GM19455 (cell line): ENCODE results near the gene PCIF1.

ENCODE experiments used
- ATAC-seq: cut with Tn5 transposase; IDR thresholded peaks from one replicate; pipeline ENCODE4 v1.9.1; 2021; ENCODE audit not compliant: unreplicated experiment

Gene PCIF1

DNA sequence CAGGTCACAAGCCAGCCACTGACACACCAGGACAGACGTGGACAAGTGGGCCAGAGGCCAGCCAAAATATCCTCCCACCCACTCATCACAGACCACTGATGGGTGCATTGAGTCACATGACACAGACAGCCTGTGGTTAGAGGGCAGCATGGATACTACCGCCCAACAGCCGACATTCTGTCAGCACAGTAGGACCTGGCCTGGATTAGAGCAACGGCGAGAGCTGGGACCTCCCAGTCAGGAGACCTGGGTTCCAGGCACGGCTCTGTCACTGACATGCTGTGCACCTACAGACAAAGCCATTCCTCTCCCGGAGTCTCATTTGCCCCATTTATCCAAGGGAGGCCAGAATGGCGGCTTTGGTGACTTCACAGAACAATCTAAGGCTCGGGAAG lies 29.5 kb downstream of the PCIF1 start:
- ATAC-seq, result no peak

DNA sequence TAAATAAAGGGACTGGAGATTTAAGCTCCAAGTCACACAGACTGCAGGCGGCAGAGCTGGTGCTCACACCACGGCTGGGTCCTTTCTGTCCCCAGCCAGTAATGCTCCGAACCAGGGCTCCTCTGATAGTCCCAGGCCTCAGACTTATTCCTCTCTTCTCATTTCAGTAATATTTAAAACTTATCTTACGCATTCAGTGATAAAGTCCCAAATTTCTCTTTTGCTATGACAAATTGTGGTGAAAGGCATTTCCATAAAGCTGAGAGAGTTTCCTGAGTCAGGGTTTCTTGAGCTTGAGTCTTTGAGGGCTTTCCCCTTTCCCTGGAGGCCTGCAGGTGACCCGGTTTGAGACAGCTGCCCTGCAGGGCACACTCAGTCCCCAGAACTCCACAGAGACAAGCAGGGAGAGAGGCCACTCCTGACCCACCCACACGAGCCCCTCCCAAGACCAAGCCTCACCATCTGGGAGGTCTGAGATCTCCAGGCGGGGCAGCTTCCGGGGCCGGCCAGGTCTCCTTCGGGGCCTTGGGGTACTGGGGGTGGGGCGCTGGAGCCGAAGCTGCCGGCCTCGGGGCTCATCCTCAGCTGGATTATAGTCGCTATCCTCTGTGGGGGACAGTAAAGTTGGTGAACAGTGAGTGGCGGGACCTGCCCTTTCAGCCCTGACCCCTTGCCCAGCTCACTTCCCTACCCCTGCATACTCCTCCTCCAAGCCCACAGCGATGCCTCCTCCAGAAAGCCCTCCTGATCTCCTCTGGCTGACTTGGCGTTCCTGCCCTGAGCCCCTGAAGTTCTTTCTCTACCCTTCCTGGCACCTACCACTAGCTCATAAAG lies 30.9 kb downstream of the PCIF1 start:
- no peak for ATAC-seq

- no peak for ATAC-seq
Measured at GRCh38 chr20:45967551-45968080, 33.1 kb downstream of the PCIF1 start.

- no peak for ATAC-seq
Measured at GRCh38 chr20:45968081-45968671, 33.7 kb downstream of the PCIF1 start.

GRCh38 chr20:45968801-45969711 lies 34.6 kb downstream of the PCIF1 start:
- no peak for ATAC-seq

GRCh38 chr20:45969712-45970634 lies 35.5 kb downstream of the PCIF1 start:
- no peak for ATAC-seq

- peak; percentile 5 for ATAC-seq
Measured at GRCh38 chr20:45970646-45971424, 36.4 kb downstream of the PCIF1 start.

GRCh38 chr20:45971425-45971674 lies 36.9 kb downstream of the PCIF1 start:
- ATAC-seq, result peak; percentile 21

GRCh38 chr20:45971675-45972499 lies 37.4 kb downstream of the PCIF1 start, which contains the start of gene ZNF335:
ZNF335 (minus strand) TSS chr20:45972203; CDS start chr20:45971410, 793 bp downstream.
- ATAC-seq, result peak; percentile 73

DNA sequence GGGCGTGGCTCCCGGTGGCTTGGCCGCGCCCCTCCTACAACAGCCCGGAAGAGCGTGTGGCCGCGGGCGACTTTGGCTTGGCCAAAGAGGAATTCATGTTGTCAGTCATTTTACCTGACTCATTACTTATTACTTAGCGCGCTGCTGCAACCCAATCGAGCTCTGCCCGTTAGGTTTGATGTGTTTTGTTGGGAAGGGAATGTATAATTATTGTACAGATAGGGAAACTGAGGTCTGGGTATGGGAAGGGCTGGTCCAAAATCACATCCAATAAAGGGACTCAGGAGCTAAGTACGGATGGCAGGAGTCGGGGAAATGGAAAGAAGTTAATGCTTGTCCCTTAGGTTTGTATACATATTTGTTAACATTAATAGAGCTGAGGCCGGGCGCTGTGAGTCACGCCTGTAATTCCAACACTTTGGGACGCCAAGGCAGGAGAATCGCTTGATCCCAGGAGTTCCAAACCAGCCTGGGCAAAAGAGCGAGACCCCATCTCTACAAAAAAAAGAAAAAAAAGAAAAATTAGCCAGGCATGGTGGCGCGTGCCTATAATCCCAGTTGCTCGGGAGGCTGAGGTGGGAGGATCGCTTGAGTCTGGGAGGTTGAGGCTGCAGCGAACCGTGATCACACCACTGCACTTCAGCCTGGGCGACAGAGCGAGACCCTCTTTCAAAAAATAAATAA lies 38.2 kb downstream of the PCIF1 start:
- ATAC-seq, result no peak

DNA sequence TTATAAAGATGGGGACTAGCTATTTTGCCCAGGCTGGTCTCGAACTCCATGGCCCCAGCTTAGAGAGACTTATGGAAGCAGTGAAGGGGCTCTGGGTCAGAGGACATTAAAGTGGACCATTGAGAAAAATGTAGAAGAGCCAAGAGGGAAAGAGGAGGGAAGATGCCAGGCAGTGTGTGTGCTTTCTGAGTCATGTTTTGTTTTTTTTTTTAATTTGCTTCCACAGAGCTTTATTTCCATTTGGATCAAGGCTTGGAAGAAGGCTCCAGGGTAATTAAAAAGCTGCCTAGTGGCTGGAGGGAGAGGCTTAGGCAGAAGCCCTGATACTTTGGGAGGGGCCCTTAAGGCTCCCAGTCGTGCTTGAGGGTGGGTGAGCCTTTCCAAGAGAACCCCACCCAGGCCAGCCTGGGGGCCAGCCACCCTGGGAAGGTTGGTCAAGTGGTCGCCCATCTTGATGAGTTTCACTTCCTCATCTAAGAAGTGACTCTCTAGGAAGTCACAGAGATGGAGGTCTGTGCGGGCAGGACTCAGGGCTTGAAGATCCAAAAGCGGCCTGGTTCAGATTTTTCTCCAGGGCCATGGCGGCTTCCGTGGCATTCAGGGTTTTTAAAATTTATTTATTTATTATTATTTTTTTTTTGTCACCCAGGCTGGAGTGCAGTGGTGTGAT lies 40.5 kb downstream of the PCIF1 start:
- ATAC-seq, result no peak

- ATAC-seq, result no peak
Measured at GRCh38 chr20:45975686-45976085, 41.2 kb downstream of the PCIF1 start.

DNA sequence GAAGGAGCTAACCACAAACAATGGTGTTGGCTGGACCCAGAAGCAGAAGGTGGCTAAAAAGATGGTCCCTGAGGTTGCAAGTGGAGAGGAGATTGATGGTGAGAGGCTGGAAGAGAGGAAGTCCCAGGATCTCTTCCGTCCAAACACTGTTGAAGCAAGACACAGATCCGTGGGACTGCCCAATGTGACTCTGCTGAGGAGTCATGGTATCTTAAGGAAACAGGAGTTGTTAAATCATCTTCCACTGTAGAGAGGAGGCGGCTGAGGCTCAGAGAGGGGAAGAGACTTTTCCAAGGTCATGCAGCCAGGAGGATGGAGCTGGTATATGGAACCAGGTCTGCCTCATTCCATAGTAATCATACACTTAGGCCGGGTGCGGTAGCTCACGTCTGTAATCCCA lies 41.6 kb downstream of the PCIF1 start:
- no peak for ATAC-seq

DNA sequence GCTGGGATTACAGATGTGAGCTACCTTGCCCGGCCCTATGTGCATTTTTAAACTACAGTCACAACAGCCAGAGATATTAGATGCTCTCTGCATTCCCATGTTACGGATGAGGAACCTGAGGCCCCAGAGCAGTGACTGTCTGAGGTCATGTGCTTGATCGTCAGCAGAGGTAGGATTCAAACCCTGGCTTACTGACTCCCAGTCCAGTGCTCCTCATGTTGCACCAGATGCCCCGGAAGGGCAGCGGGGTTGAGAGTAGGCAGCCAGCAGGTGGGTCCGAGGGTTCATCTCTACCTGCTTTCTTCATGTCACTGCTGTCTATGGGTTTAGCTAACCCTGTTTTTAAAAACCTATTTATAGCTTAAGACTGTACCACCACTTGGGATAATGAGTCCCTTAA lies 46.8 kb downstream of the PCIF1 start:
- ATAC-seq, result no peak

GRCh38 chr20:45983279-45983743 lies 48.8 kb downstream of the PCIF1 start:
- no peak for ATAC-seq

GRCh38 chr20:45985573-45985972 lies 51.1 kb downstream of the PCIF1 start:
- no peak for ATAC-seq

GRCh38 chr20:45987108-45987780 lies 52.8 kb downstream of the PCIF1 start:
- no peak for ATAC-seq
